ENCODE results near the gene EPHA4.

The EPHA4 gene

DNA sequence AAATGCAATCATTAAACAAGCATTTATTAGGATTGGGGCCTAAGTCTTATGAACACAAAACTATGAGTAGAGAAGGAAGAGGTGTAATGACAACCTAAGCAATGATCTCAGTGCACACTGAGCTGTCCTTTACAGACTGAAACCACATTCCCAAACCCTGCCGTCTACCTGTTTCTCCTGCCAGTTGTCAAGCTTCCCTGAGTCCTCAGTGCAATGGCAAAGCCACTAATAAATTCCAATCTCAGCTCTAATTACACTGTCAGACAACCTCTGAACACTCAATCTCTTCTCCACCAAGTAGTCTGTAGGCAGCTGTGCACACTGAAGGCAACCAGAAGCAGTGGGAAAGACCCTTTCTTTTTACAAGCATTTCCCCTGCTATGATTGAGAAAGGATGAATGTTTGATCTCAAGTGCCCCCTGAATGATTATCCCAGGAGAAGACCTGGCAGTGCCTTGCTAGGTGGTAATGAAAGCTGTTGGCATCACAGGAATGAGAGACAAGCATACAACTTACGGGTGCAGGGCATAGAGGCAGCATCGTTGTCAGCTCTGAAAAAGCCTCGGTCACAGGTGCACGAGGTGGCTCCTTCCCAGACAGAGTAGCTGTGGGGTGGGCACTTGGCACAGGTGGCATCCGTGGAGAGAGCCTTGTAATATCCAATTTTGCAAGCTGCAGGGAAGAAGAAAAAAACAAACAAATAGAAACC lies 71.4 kb downstream of the EPHA4 start:
- in situ Hi-C loops (cut with MboI; ENCODE audit: low pct_unique_long_range_greater_than_20kb, low sequenced_read_pairs, unreplicated experiment), result no loop called here

GRCh38 chr2:221495731-221496130 lies 76.4 kb downstream of the EPHA4 start:
- TF ChIP-seq CTCF (IDR thresholded peaks at IDR 0.05; ENCODE audit: extremely low read depth, insufficient read depth, missing control alignments), result no peak
- in situ Hi-C loops (cut with MboI; ENCODE audit: low pct_unique_long_range_greater_than_20kb, low sequenced_read_pairs, unreplicated experiment), result no loop called here
- no peak for DNase-seq (ENCODE audit: low spot score)

More for the DNA sequence above, 71.4 kb downstream of the EPHA4 start:
- no peak for DNase-seq (ENCODE audit: low spot score)
- TF ChIP-seq CTCF (IDR thresholded peaks at IDR 0.05; ENCODE audit: extremely low read depth, insufficient read depth, missing control alignments), result no peak

DNA sequence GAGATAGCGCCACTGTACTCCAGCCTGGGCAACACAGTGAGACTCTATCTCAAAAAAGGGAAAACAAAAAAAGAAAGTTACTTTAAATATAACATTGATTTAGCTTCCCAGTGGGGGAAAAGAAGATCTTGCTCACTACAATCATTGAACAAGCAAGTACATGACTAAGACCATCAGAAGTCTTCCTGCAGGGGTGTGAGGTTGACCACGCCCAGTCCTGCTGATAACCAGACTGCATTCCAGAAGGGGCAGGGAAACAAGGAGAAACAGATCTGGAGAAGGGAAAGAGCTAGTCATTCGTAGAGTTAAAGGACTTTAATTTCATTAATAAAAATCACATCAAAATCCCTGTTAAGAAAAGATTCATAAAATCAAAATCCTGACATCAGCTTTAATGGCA lies 77.5 kb downstream of the EPHA4 start:
- DNase-seq (ENCODE audit: low spot score), result no peak
- in situ Hi-C loops (cut with MboI; ENCODE audit: low pct_unique_long_range_greater_than_20kb, low sequenced_read_pairs, unreplicated experiment), result no loop called here
- no peak for TF ChIP-seq CTCF (IDR thresholded peaks at IDR 0.05; ENCODE audit: extremely low read depth, insufficient read depth, missing control alignments)

GRCh38 chr2:221493391-221493790 lies 78.7 kb downstream of the EPHA4 start:
- TF ChIP-seq CTCF (IDR thresholded peaks at IDR 0.05; ENCODE audit: extremely low read depth, insufficient read depth, missing control alignments), result no peak
- in situ Hi-C loops (cut with MboI; ENCODE audit: low pct_unique_long_range_greater_than_20kb, low sequenced_read_pairs, unreplicated experiment), result no loop called here
- no peak for DNase-seq (ENCODE audit: low spot score)

GRCh38 chr2:221492636-221493035 lies 79.5 kb downstream of the EPHA4 start:
- in situ Hi-C loops (cut with MboI; ENCODE audit: low pct_unique_long_range_greater_than_20kb, low sequenced_read_pairs, unreplicated experiment), result no loop called here
- no peak for TF ChIP-seq CTCF (IDR thresholded peaks at IDR 0.05; ENCODE audit: extremely low read depth, insufficient read depth, missing control alignments)

GRCh38 chr2:221490506-221491060 lies 81.5 kb downstream of the EPHA4 start:
- in situ Hi-C loops (cut with MboI; ENCODE audit: low pct_unique_long_range_greater_than_20kb, low sequenced_read_pairs, unreplicated experiment), result no loop called here
- no peak for DNase-seq (ENCODE audit: low spot score)
- TF ChIP-seq CTCF (IDR thresholded peaks at IDR 0.05; ENCODE audit: extremely low read depth, insufficient read depth, missing control alignments), result no peak

More at GRCh38 chr2:221492636-221493035, 79.5 kb downstream of the EPHA4 start:
- no peak for DNase-seq (ENCODE audit: low spot score)

Data from GM13977 (cell line).